Activated CD4-positive, alpha-beta T cell treated with anti-CD3 and anti-CD28 coated beads, Interleukin-2, amount 10 ng/mL, durations not matched to agents 24 days and 14 days (primary cell): ENCODE results near the gene CSRP2. TPM values are rescaled to one million over a fixed set of nuclear protein-coding genes. Genes with fewer than 3 reads are reported as not detected.

Source experiments
- DNase-seq: peaks from one replicate; pipeline ENCODE4 v3.0.0; 2022
- H3K27ac Mint-ChIP-seq: one replicate; pipeline ENCODE4 v1.8.0; 2022; ENCODE audit warnings: mild to moderate bottlenecking, mixed read lengths
- H3K27me3 Mint-ChIP-seq: one replicate; pipeline ENCODE4 v1.8.0; 2022; ENCODE audit warnings: mixed read lengths
- H3K36me3 Mint-ChIP-seq: one replicate; pipeline ENCODE4 v1.8.0; 2022; ENCODE audit warnings: low read depth, mild to moderate bottlenecking, mixed read lengths
- H3K4me1 Mint-ChIP-seq: one replicate; pipeline ENCODE4 v1.8.0; 2021; ENCODE audit warnings: mixed read lengths
- H3K4me3 Mint-ChIP-seq: one replicate; pipeline ENCODE4 v1.8.0; 2022; ENCODE audit warnings: mild to moderate bottlenecking, moderate library complexity, mixed read lengths
- H3K9me3 Mint-ChIP-seq: one replicate; pipeline ENCODE4 v1.8.0; 2021; ENCODE audit warnings: mixed read lengths
- intact Hi-C: fragments of 100-400 bp; cut with micrococcal nuclease; formaldehyde crosslinking; loops from one replicate; pipeline ENCODE4 v1.15.1; 2023
- total RNA-seq: library from RNA; stranded (reverse); gene quantifications from 2 replicates; pipeline ENCODE4 v1.2.3, GENCODE V29; 2022

Gene CSRP2
- total RNA-seq, 1 donor from 2014 or later = 0.44 TPM

- no peak overlapping the region for H3K4me3 Mint-ChIP-seq
- H3K36me3 Mint-ChIP-seq = no peaks in the 10 kb centered on the region
- no peaks in the 10 kb centered on the region for H3K4me1 Mint-ChIP-seq
- no peak for DNase-seq
- intact Hi-C loops = no loop called here
- peaks cover 11% of the 10 kb centered on the region for H3K27me3 Mint-ChIP-seq
- no peak overlapping the region for H3K27ac Mint-ChIP-seq
- H3K9me3 Mint-ChIP-seq = no peaks in the 10 kb centered on the region
Measured at GRCh38 chr12:76909290-76909689, 30.5 kb upstream of the CSRP2 start.

- no peaks in the 10 kb centered on the region for H3K4me1 Mint-ChIP-seq
- no peak overlapping the region for H3K27ac Mint-ChIP-seq
- no peaks in the 10 kb centered on the region for H3K9me3 Mint-ChIP-seq
- DNase-seq = no peak
- H3K4me3 Mint-ChIP-seq = no peak overlapping the region
- intact Hi-C loops = no loop called here
- no peaks in the 10 kb centered on the region for H3K36me3 Mint-ChIP-seq
- peaks cover 11% of the 10 kb centered on the region for H3K27me3 Mint-ChIP-seq
Measured at GRCh38 chr12:76908303-76909017, 29.6 kb upstream of the CSRP2 start.

GRCh38 chr12:76901628-76902380 is 23.0 kb upstream of the CSRP2 start:
- intact Hi-C loops = no loop called here
- no peak overlapping the region for H3K4me3 Mint-ChIP-seq
- H3K27ac Mint-ChIP-seq = no peak overlapping the region
- H3K36me3 Mint-ChIP-seq = no peaks in the 10 kb centered on the region
- no peak for DNase-seq
- H3K9me3 Mint-ChIP-seq = no peaks in the 10 kb centered on the region
- peaks cover 5% of the 10 kb centered on the region for H3K4me1 Mint-ChIP-seq
- H3K27me3 Mint-ChIP-seq = peaks cover 2% of the 10 kb centered on the region

- no peaks in the 10 kb centered on the region for H3K9me3 Mint-ChIP-seq
Measured at GRCh38 chr12:76899522-76899921, 20.7 kb upstream of the CSRP2 start.

GRCh38 chr12:76898442-76898841 is 19.6 kb upstream of the CSRP2 start:
- Mint-ChIP-seq H3K9me3 (no peaks in the 10 kb centered on the region), H3K27ac (no peak overlapping the region), H3K36me3 (no peaks in the 10 kb centered on the region), H3K4me3 (no peak overlapping the region), H3K27me3 (no peaks in the 10 kb centered on the region), H3K4me1 (peaks cover 5% of the 10 kb centered on the region)
- DNase-seq = no peak
- intact Hi-C loops = no loop called here

More at GRCh38 chr12:76899522-76899921, 20.7 kb upstream of the CSRP2 start:
- H3K4me1 Mint-ChIP-seq = peaks cover 5% of the 10 kb centered on the region
- no peak overlapping the region for H3K4me3 Mint-ChIP-seq
- H3K27me3 Mint-ChIP-seq = no peaks in the 10 kb centered on the region
- intact Hi-C loops = no loop called here
- no peaks in the 10 kb centered on the region for H3K36me3 Mint-ChIP-seq
- no peak overlapping the region for H3K27ac Mint-ChIP-seq
- DNase-seq = no peak

- no peaks in the 10 kb centered on the region for H3K9me3 Mint-ChIP-seq
- no peaks in the 10 kb centered on the region for H3K36me3 Mint-ChIP-seq
- H3K27ac Mint-ChIP-seq = no peak overlapping the region
- no peak for DNase-seq
- H3K27me3 Mint-ChIP-seq = peaks cover 4% of the 10 kb centered on the region
- intact Hi-C loops = no loop called here
- H3K4me1 Mint-ChIP-seq = no peaks in the 10 kb centered on the region
- H3K4me3 Mint-ChIP-seq = no peak overlapping the region
Measured at GRCh38 chr12:76896274-76896673, 17.5 kb upstream of the CSRP2 start.

- no peaks in the 10 kb centered on the region for H3K9me3 Mint-ChIP-seq
- intact Hi-C loops = no loop called here
- H3K4me3 Mint-ChIP-seq = no peak overlapping the region
- no peak overlapping the region for H3K27ac Mint-ChIP-seq
- H3K36me3 Mint-ChIP-seq = no peaks in the 10 kb centered on the region
- H3K4me1 Mint-ChIP-seq = peaks cover under 1% of the 10 kb centered on the region
- peaks cover 4% of the 10 kb centered on the region for H3K27me3 Mint-ChIP-seq
- no peak for DNase-seq
Measured at GRCh38 chr12:76895796-76896195, 17.0 kb upstream of the CSRP2 start.

GRCh38 chr12:76891609-76892008 is 12.8 kb upstream of the CSRP2 start:
- Mint-ChIP-seq H3K27me3 (peaks cover 6% of the 10 kb centered on the region), H3K4me3 (no peak overlapping the region), H3K4me1 (peaks cover 3% of the 10 kb centered on the region), H3K36me3 (no peaks in the 10 kb centered on the region), H3K27ac (no peak overlapping the region), H3K9me3 (no peaks in the 10 kb centered on the region)
- intact Hi-C loops = no loop called here
- DNase-seq = no peak

- Mint-ChIP-seq H3K27me3 (peaks cover 6% of the 10 kb centered on the region), H3K9me3 (no peaks in the 10 kb centered on the region), H3K4me1 (peaks cover 3% of the 10 kb centered on the region), H3K36me3 (no peaks in the 10 kb centered on the region), H3K27ac (no peak overlapping the region), H3K4me3 (no peak overlapping the region)
- DNase-seq = no peak
- intact Hi-C loops = no loop called here
Measured at GRCh38 chr12:76890151-76891143, 11.6 kb upstream of the CSRP2 start.

GRCh38 chr12:76888775-76889174 is 10.0 kb upstream of the CSRP2 start:
- intact Hi-C loops = no loop called here
- H3K36me3 Mint-ChIP-seq = no peaks in the 10 kb centered on the region
- H3K4me3 Mint-ChIP-seq = no peak overlapping the region
- peaks cover 11% of the 10 kb centered on the region for H3K27me3 Mint-ChIP-seq
- H3K4me1 Mint-ChIP-seq = peaks cover 3% of the 10 kb centered on the region
- no peak overlapping the region for H3K27ac Mint-ChIP-seq
- no peak for DNase-seq
- H3K9me3 Mint-ChIP-seq = no peaks in the 10 kb centered on the region

GRCh38 chr12:76883811-76884210 is 5.0 kb upstream of the CSRP2 start:
- H3K27ac Mint-ChIP-seq = no peak overlapping the region
- peaks cover 37% of the 10 kb centered on the region for H3K27me3 Mint-ChIP-seq
- no peak for DNase-seq
- H3K9me3 Mint-ChIP-seq = no peaks in the 10 kb centered on the region
- no peak overlapping the region for H3K4me3 Mint-ChIP-seq
- no peaks in the 10 kb centered on the region for H3K36me3 Mint-ChIP-seq
- intact Hi-C loops = no loop called here
- peaks cover 5% of the 10 kb centered on the region for H3K4me1 Mint-ChIP-seq

- peaks cover 42% of the 10 kb centered on the region for H3K27me3 Mint-ChIP-seq
- no peak overlapping the region for H3K27ac Mint-ChIP-seq
- H3K4me3 Mint-ChIP-seq = no peak overlapping the region
- no peaks in the 10 kb centered on the region for H3K9me3 Mint-ChIP-seq
- H3K36me3 Mint-ChIP-seq = no peaks in the 10 kb centered on the region
- intact Hi-C loops = no loop called here
- H3K4me1 Mint-ChIP-seq = peaks cover 8% of the 10 kb centered on the region
- DNase-seq = no peak
Measured at GRCh38 chr12:76883151-76883550, 4.3 kb upstream of the CSRP2 start.

- peaks cover 8% of the 10 kb centered on the region for H3K4me1 Mint-ChIP-seq
- intact Hi-C loops = no loop called here
Measured at GRCh38 chr12:76882367-76882766, 3.5 kb upstream of the CSRP2 start.

GRCh38 chr12:76881142-76881541 is 2.3 kb upstream of the CSRP2 start:
- Mint-ChIP-seq H3K36me3 (no peaks in the 10 kb centered on the region), H3K4me1 (peaks cover 8% of the 10 kb centered on the region), H3K27ac (no peak overlapping the region), H3K27me3 (peaks cover 56% of the 10 kb centered on the region), H3K9me3 (no peaks in the 10 kb centered on the region), H3K4me3 (no peak overlapping the region)
- no peak for DNase-seq
- intact Hi-C loops = no loop called here

More at GRCh38 chr12:76882367-76882766, 3.5 kb upstream of the CSRP2 start:
- no peak for DNase-seq
- Mint-ChIP-seq H3K27me3 (peaks cover 48% of the 10 kb centered on the region), H3K36me3 (no peaks in the 10 kb centered on the region), H3K27ac (no peak overlapping the region), H3K4me3 (no peak overlapping the region), H3K9me3 (no peaks in the 10 kb centered on the region)
